Fibroblast of lung (primary cell): ENCODE data around the gene RET. TPM values are rescaled to one million over a fixed set of nuclear protein-coding genes. Genes with fewer than 3 reads are reported as not detected.
A peak's percentile ranks its signal among the peaks of the same experiment; 100 is the strongest.

ENCODE experiments used
- DNase-seq, 2 donors: peaks; one replicate each; pipeline versions ENCODE4 v3.0.0 to v3.0.0-alpha.2; 2010; ENCODE audit warnings: low read depth in 2 of 2
- H2AFZ ChIP-seq: 2 replicates; pipeline ENCODE4 v1.5.1; 2012; ENCODE audit warnings: low read length, control low read depth, inconsistent platforms
- H3K27ac ChIP-seq: 2 replicates; pipeline ENCODE4 v1.5.1; 2011; ENCODE audit warnings: low read length, control low read depth; ENCODE audit not compliant: insufficient read depth
- H3K27me3 ChIP-seq: 2 replicates; pipeline ENCODE4 v1.5.1; 2011; ENCODE audit warnings: mild to moderate bottlenecking, low read length; ENCODE audit not compliant: control insufficient read depth, insufficient read depth
- H3K36me3 ChIP-seq: 2 replicates; pipeline ENCODE4 v1.5.1; 2011; ENCODE audit warnings: low read length; ENCODE audit not compliant: control insufficient read depth, insufficient read depth
- H3K4me1 ChIP-seq: 2 replicates; pipeline ENCODE4 v1.5.1; 2011; ENCODE audit warnings: low read length; ENCODE audit not compliant: control insufficient read depth, insufficient read depth; ENCODE audit errors: extremely low read depth
- H3K4me2 ChIP-seq: 2 replicates; pipeline ENCODE4 v1.5.1; 2011; ENCODE audit warnings: low read length, control low read depth; ENCODE audit not compliant: insufficient read depth; ENCODE audit errors: extremely low read depth
- H3K4me3 ChIP-seq, 4 experiments: fragments of 200-600 bp in 1 of 4; sonication (generic) in 1 of 4; replicated peaks in 1 of 4; 2 replicates each; pipeline ENCODE4 v1.5.1; 2011 to 2016; ENCODE audit warnings: low read length in 4 of 4, low read depth in 3 of 4, mild to moderate bottlenecking in 3 of 4, control low read depth in 2 of 4, inconsistent platforms in 1 of 4, mixed read lengths in 1 of 4; ENCODE audit not compliant: insufficient read depth in 1 of 4; ENCODE audit errors: control extremely low read depth in 1 of 4
- H3K79me2 ChIP-seq: 2 replicates; pipeline ENCODE4 v1.5.1; 2012; ENCODE audit warnings: mild to moderate bottlenecking, low read length, inconsistent platforms; ENCODE audit not compliant: control insufficient read depth, insufficient read depth
- H3K9ac ChIP-seq: 2 replicates; pipeline ENCODE4 v1.5.1; 2011; ENCODE audit warnings: mild to moderate bottlenecking, low read length, control low read depth; ENCODE audit not compliant: insufficient read depth
- H3K9me3 ChIP-seq: 2 replicates; pipeline ENCODE4 v1.5.1; 2012; ENCODE audit warnings: low read depth, low read length; ENCODE audit not compliant: control insufficient read depth, insufficient read depth
- H4K20me1 ChIP-seq: 2 replicates; pipeline ENCODE4 v1.5.1; 2011; ENCODE audit warnings: low read length; ENCODE audit not compliant: control insufficient read depth, insufficient read depth; ENCODE audit errors: extremely low read depth
- EZH2 ChIP-seq: IDR thresholded peaks from 2 replicates; pipeline ENCODE4 v1.5.1; 2012; ENCODE audit warnings: low read length, control low read depth, mild to moderate bottlenecking; ENCODE audit errors: missing control alignments
- polyA plus RNA-seq, 2 donors: library from polyadenylated mRNA; depleted of rRNA in 1 of 2; stranded (reverse) in 1 of 2; unstranded in 1 of 2; fragments of >200 nt; gene quantifications; 2 replicates each; pipeline ENCODE4 v1.2.1, GENCODE V29; 2011 to 2012; ENCODE audit warnings: missing spikeins in 1 of 2
- total RNA-seq: library from RNA; depleted of rRNA; stranded (reverse); fragments of >200 nt; gene quantifications from 2 replicates; pipeline ENCODE4 v1.2.1, GENCODE V29; 2014
- TF ChIP-seq, protein P1 (sequence below), 2 donors: IDR thresholded peaks in 1 of 2; conservative IDR thresholded peaks in 1 of 2; 1 replicate in 1 of 2; 2 replicates in 1 of 2; pipeline ENCODE4 v1.5.1; 2011 to 2012; ENCODE audit warnings: low read length in 2 of 2, control low read depth in 1 of 2, inconsistent platforms in 1 of 2, low read depth in 1 of 2, mild to moderate bottlenecking in 1 of 2

Gene RET
- total and polyA plus RNA-seq, 2 donors (not counting 1 experiment from before 2014, with no cell fraction given): 0.08 to 0.83 TPM

DNA sequence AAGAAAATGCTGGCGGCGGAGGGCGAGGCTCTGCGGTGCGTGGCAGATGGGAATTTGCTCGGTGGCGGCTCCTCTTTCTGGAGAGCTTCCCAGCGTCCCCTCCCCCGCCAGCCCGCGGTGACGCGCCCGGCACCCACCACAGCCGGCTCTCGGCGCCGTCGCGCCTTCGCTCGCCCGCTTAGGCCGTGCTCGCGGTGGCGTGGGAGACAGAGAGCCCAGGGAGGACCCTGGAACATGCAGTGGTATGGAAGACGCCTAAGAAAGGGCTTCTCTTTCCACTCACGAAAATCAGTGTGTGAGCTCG is 60.8 kb downstream of the RET start:
- H3K36me3 ChIP-seq: no peaks in the 10 kb centered on the region
- H3K27ac ChIP-seq: peak overlapping the region; percentile 96
- H3K4me2 ChIP-seq: peak overlapping the region; percentile 84
- peaks cover 36% of the 10 kb centered on the region for H3K79me2 ChIP-seq
- H3K9me3 ChIP-seq: no peaks in the 10 kb centered on the region
- no peaks in the 10 kb centered on the region for H3K27me3 ChIP-seq
- peak; percentile 57 to 72 for DNase-seq
- H4K20me1 ChIP-seq: peaks cover 5% of the 10 kb centered on the region
- H3K4me1 ChIP-seq: no peaks in the 10 kb centered on the region
- H3K4me3 ChIP-seq: peak overlapping the region; percentile 67 to 91 (median 72)
- H2AFZ ChIP-seq: peak overlapping the region; percentile 60
- peak overlapping the region; percentile 97 for H3K9ac ChIP-seq
- TF ChIP-seq, protein P1, sequence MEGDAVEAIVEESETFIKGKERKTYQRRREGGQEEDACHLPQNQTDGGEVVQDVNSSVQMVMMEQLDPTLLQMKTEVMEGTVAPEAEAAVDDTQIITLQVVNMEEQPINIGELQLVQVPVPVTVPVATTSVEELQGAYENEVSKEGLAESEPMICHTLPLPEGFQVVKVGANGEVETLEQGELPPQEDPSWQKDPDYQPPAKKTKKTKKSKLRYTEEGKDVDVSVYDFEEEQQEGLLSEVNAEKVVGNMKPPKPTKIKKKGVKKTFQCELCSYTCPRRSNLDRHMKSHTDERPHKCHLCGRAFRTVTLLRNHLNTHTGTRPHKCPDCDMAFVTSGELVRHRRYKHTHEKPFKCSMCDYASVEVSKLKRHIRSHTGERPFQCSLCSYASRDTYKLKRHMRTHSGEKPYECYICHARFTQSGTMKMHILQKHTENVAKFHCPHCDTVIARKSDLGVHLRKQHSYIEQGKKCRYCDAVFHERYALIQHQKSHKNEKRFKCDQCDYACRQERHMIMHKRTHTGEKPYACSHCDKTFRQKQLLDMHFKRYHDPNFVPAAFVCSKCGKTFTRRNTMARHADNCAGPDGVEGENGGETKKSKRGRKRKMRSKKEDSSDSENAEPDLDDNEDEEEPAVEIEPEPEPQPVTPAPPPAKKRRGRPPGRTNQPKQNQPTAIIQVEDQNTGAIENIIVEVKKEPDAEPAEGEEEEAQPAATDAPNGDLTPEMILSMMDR (conservative IDR thresholded peaks at IDR 0.05 in 1 of 2, IDR thresholded peaks at IDR 0.05 in 1 of 2; ENCODE audit: low read depth in 1 of 2, low read length in 2 of 2): no peak
- no peak for TF ChIP-seq EZH2

DNA sequence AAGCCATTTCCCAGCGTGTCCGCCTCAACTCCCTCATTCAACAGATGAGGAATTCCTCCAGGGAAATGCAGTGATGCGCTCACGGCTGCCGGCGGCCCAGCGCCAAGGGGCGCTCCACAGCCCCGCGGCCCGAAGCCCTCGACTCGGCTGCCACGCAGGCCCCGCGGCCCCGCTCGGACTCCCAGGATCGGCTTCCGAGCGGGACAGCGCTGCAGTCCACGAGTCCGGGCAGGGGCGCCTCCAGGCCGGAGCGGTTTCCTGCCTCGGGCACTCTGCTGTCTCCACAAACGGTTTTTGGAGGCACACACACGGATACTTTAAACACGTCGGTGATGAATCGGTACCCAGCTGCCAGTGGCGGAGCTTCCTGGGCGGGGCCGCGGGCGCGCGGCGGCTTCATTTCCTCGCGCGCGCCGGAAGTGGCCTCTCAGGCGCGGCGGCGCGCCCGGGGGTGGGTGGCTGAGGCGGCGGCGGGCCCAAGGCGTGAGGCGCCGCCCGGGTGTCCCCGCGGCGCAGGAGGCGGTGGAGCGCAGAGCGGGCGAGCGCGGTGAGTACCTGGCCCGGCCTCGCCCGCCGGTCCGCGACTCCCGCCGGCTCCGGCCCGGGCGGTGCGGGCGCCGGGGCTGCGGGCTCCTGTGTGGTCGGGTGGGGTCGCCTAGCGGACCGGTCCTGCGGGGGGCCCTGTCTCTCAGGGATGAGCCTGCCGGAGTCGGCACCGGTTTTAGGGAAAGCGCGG is 61.3 kb downstream of the RET start, which contains the start of gene CSGALNACT2:
Gene CSGALNACT2, plus strand, starts transcription at position 425 of the 736 bp plus-strand sequence. CDS start 16,705 bp downstream, outside the sequence.
- peaks cover 41% of the 10 kb centered on the region for H3K79me2 ChIP-seq
- peak within 1 kb of the TSS; percentile 96 for H3K27ac ChIP-seq
- peak within 1 kb of the TSS; percentile 97 for H3K9ac ChIP-seq
- no peaks in the 10 kb centered on the region for H3K4me1 ChIP-seq
- no peak for TF ChIP-seq EZH2
- TF ChIP-seq, protein P1 (conservative IDR thresholded peaks at IDR 0.05 in 1 of 2, IDR thresholded peaks at IDR 0.05 in 1 of 2; ENCODE audit: low read depth in 1 of 2, low read length in 2 of 2): no peak
- peak within 1 kb of the TSS; percentile 76 to 92 (median 86) for H3K4me3 ChIP-seq
- H3K4me2 ChIP-seq: peak within 1 kb of the TSS; percentile 95
- H3K9me3 ChIP-seq: no peaks in the 10 kb centered on the region
- peaks cover 6% of the 10 kb centered on the region for H4K20me1 ChIP-seq
- peak within 1 kb of the TSS; percentile 60 for H2AFZ ChIP-seq
- DNase-seq: peak; percentile 84 to 90
- H3K36me3 ChIP-seq: no peaks in the 10 kb centered on the region
- H3K27me3 ChIP-seq: no peaks in the 10 kb centered on the region

DNA sequence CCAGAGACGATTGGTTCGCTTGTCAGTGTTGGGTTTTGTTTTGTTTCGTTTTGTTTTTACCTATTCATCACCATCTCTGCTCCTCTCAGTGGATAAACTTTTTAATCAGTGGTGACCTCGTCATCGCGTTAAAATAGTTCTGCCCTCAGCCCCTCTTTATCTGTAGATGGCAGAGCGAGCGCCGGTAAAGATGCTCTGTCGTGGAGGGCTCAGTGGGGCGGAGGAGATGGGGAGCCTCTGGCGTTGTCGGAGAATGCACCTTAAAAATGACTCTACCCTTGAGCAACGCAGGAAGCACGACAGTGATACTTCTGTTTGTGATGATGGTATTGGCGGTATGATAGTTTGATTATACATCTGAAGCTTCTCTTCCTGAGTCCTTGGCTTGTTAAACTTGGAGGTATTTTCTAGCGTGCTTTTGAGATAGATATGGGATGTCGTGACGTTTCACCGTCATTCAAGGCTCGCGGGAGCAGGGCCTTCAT is 61.9 kb downstream of the RET start:
- peaks cover 8% of the 10 kb centered on the region for H4K20me1 ChIP-seq
- H3K36me3 ChIP-seq: no peaks in the 10 kb centered on the region
- H3K27ac ChIP-seq: peak overlapping the region; percentile 96
- H3K4me2 ChIP-seq: peak overlapping the region; percentile 95
- no peaks in the 10 kb centered on the region for H3K27me3 ChIP-seq
- H3K4me3 ChIP-seq: peak overlapping the region; percentile 76 to 92 (median 86)
- H2AFZ ChIP-seq: peak overlapping the region; percentile 34
- H3K79me2 ChIP-seq: peaks cover 48% of the 10 kb centered on the region
- DNase-seq: peak; percentile 29 to 44
- no peaks in the 10 kb centered on the region for H3K4me1 ChIP-seq
- TF ChIP-seq, protein P1 (conservative IDR thresholded peaks at IDR 0.05 in 1 of 2, IDR thresholded peaks at IDR 0.05 in 1 of 2; ENCODE audit: low read depth in 1 of 2, low read length in 2 of 2): no peak
- TF ChIP-seq EZH2: no peak
- peak overlapping the region; percentile 97 for H3K9ac ChIP-seq
- no peaks in the 10 kb centered on the region for H3K9me3 ChIP-seq
